Measurements from ENCODE around the gene LYRM7. TPM values are rescaled to one million over a fixed set of nuclear protein-coding genes. Genes with fewer than 3 reads are reported as not detected.
"Not testable (repeated sequence)": the region's sequence is repeated elsewhere in the genome, so short reads cannot be mapped to it uniquely, and the experiment has no call there.

The LYRM7 gene
- polyA plus RNA-seq, 12 donors, result 12.4 to 22.6 (median 14.6) TPM; not detected in 1

DNA sequence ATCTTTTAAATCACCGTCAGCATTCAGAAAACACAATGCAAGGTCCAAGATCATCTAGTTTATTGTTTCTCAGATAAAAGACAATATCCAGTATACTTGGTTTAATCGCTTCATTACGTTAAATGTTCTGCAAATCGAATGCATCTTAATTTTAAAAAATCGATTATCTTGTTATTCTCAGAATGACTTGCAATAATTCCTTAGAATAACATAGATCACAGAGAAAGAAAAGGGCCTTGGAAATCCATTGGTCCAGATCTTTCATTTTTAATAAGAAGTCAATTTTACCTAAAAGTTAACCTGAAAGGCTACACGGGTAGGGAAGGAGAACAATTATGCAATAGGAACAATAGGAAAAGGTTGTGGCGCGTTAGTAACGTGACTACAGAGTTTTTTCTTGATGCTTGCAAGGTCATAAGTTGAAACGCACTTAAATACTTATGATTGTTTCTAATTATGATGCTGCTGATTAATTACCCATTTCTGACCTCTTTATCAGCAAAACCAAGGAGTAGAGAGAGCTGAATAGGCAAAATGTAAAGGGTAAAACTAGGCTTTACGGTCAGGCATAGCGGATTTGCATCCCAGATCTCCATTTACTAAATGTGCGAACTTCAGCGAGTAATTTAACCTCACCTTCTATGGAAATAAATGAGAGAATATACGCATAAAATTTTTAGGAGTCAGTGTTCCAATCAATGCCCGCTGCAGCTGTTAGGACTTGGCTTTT lies 769 bp upstream of the LYRM7 start:
- no peak for DNase-seq

DNA sequence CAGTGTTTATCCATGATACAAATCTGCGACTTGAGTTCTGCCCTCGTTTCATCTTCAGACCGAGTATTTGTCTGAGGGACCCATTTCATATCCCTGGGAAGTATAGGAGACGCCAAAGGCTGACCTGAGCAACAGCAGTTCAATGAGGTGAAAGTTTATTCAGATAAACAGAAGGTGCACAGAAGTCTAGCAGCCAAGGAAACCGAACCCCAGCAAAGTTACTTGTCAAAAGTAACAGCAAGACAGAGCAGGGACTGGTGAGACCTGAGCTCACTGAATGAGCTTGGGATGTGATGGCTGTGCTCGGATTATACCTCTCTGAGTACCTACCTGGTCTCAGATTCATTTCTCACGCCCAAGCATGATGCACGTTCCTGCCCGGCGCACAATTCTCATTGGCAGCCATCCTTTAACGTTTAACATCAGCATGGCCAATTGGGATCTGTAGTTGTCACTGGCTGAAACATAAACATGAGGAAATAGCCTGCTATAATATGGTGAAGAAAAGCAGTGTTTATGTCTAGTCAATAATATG lies 599 bp downstream of the LYRM7 start:
- no peak for DNase-seq

DNA sequence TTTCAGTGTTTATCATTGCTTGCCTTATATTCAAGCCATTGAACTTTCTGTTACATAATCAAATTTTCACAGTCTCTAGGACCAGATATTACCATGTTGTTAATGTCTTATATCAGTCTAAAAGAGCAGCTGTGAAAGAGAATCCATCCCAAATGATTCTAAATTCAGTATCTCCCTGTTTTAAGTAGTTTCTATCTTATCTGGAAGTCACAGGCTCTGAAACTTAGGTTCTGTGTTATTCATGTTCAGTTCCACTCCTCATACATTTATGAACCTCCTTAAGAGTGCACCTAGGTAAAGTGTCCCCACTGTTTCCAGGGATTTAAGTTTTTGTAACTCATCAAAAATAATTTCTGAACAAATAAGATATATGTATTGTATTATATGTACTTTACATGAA lies 9.7 kb downstream of the LYRM7 start:
- no peak for DNase-seq

DNA sequence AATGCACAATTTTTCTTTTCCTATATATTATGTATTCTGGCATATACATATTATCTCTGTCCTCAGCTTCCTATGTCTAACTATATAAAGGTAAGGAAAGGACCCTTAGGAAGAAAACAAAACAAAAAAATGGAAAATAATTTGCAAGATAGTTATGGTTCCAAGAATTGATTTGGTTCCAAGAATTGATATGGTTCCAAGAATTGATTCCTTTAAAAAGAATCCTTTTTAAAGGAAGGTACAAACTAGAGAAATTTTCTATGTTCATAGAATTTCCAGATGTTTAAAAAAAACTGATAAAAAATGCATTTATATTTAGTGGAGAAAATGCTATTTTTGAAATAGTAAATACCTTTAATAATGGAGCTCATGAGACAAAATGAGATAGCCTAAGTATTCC lies 12.1 kb downstream of the LYRM7 start:
- no peak for DNase-seq

DNA sequence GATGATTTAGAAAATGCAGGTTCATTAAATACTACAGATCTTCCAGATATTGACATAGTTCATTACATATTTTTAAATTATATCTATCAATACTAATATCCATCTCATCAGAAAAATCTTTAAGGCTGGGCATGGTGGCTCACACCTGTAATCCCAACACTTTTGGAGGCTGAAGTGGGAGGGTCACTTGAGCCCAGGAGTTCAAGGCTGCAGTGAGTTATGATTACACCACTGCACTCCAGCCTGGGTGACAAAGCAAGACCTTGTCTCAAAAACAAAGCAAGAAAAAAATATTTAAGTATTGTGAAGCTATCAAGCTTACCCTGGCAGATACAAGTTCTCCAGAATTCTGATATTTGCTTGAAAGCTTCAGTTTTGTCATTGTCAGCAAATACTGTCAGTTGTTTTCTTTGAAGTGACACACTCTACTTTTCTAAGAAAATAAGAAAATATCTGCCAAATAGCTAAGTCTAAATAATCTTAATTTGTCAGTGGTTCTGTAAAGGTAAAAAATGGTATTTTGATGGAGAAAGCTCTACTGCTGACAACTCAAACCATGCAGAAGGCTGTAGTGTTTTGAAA lies 14.9 kb downstream of the LYRM7 start:
- DNase-seq, result no peak

DNA sequence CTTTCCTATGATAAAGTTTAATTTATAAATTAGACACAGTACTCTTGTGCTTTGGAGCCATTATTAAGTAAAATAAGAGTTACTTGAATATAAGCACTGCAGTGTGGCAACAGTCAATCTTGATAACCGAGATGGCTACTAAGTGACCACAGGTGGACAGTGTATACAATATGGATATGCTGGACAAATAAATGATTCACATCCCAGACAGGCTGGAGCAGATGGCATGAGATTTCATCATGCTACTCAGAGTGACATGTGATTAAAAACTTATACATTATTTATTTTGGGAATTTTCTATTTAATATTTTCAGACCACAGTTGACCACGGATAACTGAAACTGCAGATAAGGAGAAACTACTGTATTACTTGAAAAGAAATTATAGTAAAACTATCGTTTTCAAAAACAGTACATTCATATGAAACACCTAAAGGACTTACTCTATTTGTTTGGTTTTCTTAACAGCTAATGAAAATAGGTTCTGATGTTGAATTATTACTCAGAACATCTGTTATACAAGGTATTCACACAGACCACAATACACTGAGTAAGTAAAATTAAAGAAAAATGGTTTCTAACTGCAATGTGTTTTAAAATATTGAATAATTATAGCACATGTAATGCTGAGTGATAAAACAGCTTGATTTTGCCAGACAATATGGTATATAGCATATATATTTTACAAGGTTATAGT lies 16.0 kb downstream of the LYRM7 start:
- DNase-seq, result no peak

DNA sequence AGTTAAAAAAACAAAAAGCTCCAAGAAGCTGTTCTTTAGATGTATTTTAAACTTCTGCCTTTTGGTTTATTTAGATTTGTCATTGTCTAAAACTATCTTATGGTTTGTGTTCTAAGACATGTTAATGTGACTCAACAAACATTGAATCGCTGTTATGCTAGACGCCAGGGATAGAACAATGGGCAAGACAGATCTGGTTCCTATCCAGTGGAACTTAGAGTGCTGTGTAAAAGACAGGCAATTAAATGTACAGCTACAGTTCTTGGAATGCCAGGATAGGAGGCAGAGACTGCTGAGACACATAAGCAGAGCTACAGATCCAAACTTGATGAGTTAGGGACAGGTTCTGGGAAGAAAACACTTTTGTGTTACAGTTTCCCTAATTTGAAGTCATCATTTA lies 22.4 kb downstream of the LYRM7 start:
- no peak for DNase-seq

DNA sequence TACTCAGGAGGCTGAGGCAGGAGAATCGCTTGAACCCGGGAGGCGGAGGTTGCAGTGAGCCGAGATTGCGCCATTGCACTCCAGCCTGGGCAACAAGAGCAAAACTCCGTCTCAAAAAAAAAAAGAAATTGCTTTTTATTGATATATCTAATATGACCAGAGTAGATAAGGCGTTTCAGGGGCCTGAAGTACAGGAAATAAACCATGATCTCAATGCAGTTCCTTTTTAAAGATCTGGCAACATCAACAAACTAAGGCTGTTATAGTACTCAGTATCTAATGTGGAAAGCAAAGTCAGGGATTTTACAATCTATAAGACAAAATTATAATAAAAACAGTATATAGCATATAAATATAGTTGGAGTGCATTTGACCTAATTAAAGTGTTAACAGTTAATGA lies 23.2 kb downstream of the LYRM7 start:
- not testable (repeated sequence) for DNase-seq

DNA sequence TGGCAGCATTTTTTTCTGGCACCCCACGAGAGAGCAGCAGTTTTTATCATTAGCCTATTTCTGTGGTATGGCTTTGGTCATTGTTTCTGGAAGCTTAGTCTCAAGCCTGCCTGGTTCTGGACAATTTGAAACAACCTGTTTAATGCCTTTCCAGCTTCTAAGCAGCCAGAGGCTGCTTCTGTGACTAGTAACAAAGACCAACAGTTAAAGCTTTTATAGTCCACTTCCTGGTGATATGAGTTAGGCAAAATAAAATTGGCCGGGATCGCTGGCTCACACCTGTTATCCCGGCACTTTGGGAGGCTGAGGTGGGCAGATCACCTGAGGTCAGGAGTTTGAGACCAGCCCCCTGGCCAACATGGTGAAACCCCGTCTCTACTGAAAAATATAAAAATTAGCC lies 24.0 kb downstream of the LYRM7 start:
- no peak for DNase-seq

DNA sequence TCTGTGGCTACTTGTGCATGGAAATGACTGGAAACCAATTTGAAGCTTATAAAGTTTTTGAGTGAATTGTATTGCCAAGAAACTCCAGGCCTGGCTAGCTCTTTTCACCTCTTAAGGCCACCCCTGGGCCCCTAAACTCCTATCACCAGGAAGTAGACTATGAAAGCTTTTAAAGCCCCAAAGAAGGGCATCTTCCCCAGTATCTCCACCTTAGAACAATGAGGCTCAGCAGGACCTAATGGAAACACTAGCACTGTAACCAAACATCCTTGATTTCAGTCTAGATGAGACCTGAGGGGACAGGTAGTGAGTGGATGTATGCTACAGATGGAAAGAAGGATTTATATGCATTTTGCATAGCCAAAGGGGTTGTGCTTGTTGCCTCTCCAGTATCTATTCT lies 25.0 kb downstream of the LYRM7 start:
- no peak for DNase-seq

DNA sequence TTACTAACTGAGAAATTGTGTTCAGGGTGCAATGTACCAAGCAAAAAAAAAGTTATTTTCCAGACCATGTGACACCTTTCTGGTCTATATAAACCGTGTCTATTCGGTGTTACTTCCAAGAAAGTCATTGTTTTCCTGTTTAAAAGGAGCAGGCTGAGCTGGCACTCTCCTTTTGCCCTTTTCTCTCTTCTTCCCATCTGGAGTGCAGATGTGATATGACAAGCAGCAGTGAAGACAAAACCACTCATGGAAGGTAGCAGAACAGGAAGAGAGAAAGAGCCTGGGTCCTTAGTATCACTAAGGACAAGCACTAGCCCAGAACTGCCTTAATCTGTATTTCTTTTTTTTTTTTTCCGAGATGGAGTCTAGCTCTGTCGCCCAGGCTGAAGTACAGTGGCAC lies 25.6 kb downstream of the LYRM7 start:
- no peak for DNase-seq

DNA sequence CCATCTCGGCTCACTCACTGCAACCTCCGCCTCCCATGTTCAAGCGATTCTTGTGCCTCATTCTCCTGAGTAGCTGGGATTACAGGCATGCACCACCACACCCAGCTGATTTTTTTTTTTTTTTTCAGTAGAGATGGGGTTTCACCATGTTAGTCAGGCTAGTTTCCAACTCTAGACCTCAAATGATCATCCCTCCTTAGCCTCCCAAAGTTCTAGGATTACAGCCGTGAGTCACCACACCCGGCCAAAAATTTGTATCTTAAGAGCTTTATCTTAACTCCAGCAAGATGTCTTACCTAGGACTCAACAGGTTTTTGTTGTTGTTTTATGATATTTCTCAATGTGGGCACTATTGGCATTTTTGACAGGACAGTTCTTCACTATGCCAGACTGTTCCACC lies 27.9 kb downstream of the LYRM7 start:
- DNase-seq, result no peak

DNA sequence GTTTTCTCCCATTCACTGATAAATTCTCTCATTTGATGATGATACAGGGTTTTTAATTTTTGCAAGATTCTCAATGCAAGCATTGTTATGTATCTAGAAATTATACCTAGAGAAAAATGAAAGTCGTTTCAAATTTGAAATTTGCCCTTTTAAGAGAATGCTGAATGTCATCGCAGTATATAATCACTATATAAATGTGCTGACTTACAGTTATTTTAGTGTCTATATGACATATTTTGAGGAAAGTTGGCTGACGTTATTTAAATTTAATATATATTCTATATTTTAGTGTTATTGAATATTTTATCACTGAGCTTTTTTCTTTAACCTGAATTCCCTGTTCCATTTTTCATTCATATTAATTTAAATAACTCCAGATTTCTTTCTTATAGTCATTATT lies 29.8 kb downstream of the LYRM7 start:
- no peak for DNase-seq

DNA sequence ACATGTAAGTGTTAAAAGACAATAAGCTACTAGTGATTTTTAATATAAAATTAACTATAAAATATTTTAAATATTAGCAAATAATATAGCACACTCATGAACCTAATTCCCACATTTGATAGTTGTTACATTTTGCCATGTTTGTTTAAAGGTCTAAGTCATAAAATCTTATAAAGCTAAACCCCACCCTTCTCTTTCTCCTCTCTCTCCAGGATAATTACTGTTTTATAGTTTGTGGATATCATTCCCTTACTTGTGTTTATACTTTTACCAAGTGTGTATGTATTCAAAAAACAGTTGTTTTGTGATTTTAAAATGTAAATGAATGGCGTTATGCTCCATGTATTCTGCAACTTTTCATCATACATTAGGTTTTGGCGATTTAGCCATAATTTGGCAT lies 34.2 kb downstream of the LYRM7 start:
- DNase-seq, result no peak

DNA sequence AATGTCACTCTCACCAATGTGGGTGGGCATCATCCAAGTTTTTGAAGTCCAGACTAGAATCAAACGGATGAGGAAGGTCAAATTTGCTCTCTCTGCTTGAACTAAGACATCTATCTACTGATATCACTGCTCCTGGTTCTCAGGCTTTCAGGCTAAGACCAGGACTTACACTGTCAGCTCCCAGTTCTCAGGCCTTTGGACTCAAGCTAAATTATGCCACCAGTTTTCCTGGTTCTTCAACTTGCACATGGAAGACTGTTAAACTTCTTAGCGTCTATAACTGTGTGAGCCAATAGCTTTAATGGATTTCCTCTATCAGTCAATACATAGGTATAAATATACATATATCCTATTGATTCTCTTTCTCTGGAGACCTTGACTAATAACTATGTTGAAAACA lies 35.3 kb downstream of the LYRM7 start:
- no peak for DNase-seq

DNA sequence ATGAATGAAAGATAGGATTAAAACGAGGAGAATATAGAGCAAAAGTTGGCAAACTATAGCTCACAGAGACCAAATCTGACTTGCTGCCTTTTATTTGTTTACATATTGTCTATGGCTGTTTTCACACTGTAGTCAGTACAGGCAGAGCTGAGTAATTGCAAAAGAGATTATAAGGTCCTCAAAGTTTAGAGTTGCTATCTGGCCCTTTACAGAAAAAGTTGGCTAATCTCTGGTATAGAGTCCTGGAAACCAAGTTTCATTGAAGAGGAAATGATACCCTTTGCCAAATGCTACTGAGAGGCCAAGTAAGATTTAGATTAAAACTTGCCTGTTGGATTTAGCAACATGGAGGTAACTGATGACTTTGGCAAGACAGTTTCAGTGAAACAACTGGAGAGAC lies 36.0 kb downstream of the LYRM7 start:
- DNase-seq, result no peak

DNA sequence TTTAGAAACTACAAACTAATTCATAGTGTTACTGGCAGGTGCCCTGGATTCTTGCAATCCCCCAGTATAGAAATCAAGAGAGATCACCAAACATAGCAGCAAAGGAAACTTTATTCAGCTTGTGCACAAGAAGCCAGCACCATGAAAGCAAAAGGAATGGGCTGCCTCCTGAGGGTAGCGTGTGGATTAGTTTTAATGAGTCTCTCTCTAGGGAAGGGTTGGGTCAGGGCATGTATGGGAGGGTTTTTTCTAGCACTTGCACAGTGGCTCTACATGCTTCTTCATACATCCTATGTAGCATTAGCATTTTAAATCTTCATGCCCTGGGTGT lies 38.4 kb downstream of the LYRM7 start:
- DNase-seq, result no peak

DNA sequence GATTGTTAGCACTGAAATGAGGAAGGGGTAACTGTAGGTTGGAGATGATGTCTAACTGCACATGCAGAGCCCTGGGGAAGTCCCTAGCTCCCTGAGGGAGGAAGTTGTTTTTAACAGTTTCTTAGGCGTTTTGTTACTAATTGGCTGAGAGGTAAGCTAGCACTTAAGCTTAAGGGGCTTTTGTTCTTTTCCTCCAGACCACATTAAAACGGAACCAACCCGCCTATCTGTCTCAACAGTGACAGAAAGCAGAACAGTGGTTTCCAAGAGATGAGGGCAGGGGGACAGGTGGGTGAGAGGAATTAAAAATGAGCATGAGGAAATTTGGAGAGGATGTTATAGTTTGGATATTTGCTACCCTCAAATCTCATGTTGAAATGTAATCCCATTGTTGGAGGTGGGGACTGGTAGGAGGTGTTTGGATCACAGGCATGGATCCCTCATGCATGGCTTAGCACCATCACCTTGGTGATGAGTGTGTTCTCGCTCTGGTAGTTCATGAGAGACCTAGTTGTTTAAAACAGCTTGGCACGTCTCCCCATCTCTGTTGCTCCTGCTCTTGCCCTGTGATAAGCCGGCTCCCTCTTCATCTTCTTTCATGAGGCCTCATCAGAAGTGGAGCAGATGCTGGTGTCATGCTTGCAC lies 38.9 kb downstream of the LYRM7 start:
- no peak for DNase-seq

DNA sequence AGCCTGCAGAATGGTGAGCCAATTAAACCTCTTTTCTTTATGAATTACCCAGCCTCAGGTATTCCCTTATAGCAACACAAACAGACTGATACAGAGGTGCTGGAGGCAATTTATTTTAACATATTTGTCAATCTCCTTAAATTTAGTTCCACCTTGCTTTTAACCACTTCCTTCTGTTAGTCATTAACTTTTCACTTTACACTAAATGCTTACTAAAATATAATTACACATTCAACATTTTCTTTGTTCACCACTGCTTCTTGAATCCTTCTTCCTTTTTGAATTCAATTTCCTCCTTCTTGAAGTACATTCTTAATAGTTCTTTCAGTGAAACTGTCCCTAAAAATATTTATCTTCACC lies 39.4 kb downstream of the LYRM7 start:
- no peak for DNase-seq

DNA sequence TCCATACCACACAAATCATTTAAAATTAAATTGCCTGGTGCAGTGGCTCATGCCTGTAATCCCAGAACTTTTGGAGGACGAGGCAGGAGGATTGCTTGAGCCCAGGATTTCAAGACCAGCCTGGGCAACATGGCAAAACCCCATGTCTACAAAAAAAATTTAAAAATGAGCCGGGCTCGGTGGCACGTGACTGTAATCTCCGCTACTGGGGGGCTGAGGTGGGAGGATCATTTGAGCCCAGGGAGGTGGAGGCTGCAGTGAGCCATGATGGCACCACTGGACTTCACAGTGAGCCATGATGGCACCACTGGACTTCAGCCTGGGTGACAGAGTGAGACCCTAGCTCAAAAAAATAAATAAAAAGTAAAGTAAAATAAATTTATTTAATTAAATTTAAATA lies 40.9 kb downstream of the LYRM7 start:
- DNase-seq, result no peak

DNA sequence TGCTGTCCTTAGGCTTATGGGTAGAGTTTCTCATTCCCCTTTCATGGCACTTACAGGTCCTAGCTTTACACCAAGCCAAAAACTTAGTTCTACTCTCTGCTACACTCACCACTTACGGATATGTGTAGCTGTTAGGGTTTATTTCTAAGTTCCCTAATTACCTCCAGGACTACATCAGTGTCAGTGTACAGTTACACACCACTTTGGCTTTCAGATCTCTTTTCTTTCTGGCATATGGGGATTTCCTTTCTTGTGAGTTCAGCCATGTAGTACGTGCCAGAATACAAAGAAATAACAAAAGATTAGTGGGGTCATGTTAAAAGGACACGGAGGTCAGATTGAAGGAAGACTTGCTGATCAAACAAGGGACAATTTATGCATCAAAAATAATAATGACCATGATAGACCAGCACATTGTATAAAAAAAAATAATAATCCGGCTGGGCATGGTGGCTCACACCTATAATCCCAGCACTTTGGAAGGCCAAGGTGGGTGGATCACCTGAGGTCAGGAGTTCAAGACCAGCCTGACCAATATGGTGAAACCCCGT lies 41.8 kb downstream of the LYRM7 start:
- no peak for DNase-seq

DNA sequence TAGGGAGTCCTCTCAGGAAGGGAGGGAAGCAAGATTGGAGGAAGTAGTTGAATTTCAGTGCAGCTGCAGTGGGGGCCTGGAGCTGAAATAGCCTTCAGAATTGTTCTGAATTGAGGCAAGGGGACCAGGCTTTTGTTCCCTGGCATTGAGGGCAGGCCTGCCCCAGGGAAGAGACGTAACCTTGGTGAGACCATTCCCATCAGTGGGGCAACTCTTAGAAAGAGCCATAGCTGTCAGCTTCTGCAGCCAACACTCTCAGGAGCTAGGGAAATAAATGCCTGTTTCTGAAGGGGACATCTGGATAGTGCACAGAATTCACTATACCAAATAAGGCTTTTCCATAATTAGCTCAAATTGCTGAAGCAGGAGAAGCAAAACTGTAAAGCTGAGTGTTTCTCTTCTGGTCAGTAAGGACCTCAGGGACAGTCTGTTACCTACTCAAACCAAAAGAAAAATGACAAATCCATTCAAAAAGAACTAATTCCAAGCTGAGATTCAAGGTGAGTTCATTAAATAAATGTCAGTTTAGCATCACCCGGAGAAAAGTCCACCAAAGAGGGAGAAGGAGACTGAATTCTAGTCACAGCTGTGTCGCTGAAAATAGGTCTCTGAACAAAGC lies 44.0 kb downstream of the LYRM7 start:
- no peak for DNase-seq

All from muscle of arm (tissue), 12 donors.